H9 (cell line): Measurements from ENCODE around the gene ANXA4. TPM values are rescaled to one million over a fixed set of nuclear protein-coding genes. Genes with fewer than 3 reads are reported as not detected.
A peak's percentile ranks its signal among the peaks of the same experiment; 100 is the strongest.

Experiments used
- DNase-seq: peaks from one replicate; pipeline ENCODE4 v3.0.0-alpha.2; 2017
- H2AFZ ChIP-seq: one replicate; pipeline ENCODE4 v1.6.1; 2013; ENCODE audit warnings: mild to moderate bottlenecking, low read length, control low read depth, moderate library complexity
- H2AK5ac ChIP-seq: 2 replicates; pipeline ENCODE4 v1.6.1; 2013; ENCODE audit warnings: low read length, control low read depth, mixed read lengths; ENCODE audit not compliant: insufficient read length
- H2BK120ac ChIP-seq: one replicate; pipeline ENCODE4 v1.6.1; 2013; ENCODE audit warnings: low read depth, mild to moderate bottlenecking, low read length, control low read depth, inconsistent platforms; ENCODE audit not compliant: poor library complexity, severe bottlenecking
- H2BK12ac ChIP-seq: 2 replicates; pipeline ENCODE4 v1.6.1; 2013; ENCODE audit warnings: low read length, control low read depth, mixed read lengths, low read depth; ENCODE audit not compliant: insufficient read length
- H2BK15ac ChIP-seq: 2 replicates; pipeline ENCODE4 v1.6.1; 2013; ENCODE audit warnings: low read depth, low read length, control low read depth
- H2BK20ac ChIP-seq: one replicate; pipeline ENCODE4 v1.6.1; 2013; ENCODE audit warnings: low read depth, mild to moderate bottlenecking, low read length, control low read depth, inconsistent platforms; ENCODE audit not compliant: poor library complexity, severe bottlenecking
- H2BK5ac ChIP-seq: 2 replicates; pipeline ENCODE4 v1.6.1; 2013; ENCODE audit warnings: low read length, control low read depth, mixed read lengths; ENCODE audit not compliant: insufficient read length
- H3K14ac ChIP-seq: 2 replicates; pipeline ENCODE4 v1.6.1; 2013; ENCODE audit warnings: low read length, control low read depth; ENCODE audit not compliant: insufficient read depth
- H3K18ac ChIP-seq: 2 replicates; pipeline ENCODE4 v1.6.1; 2013; ENCODE audit warnings: low read depth, mild to moderate bottlenecking, mixed read lengths, low read length, control low read depth; ENCODE audit not compliant: insufficient read length
- H3K23ac ChIP-seq: 2 replicates; pipeline ENCODE4 v1.6.1; 2013; ENCODE audit warnings: low read length, control low read depth, mixed read lengths, low read depth; ENCODE audit not compliant: insufficient read length
- H3K23me2 ChIP-seq: 2 replicates; pipeline ENCODE4 v1.6.1; 2013; ENCODE audit warnings: low read depth, mild to moderate bottlenecking, mixed read lengths, low read length, control low read depth; ENCODE audit not compliant: insufficient read length, poor library complexity, severe bottlenecking
- H3K27ac ChIP-seq: 2 replicates; pipeline ENCODE4 v1.5.1; 2013; ENCODE audit warnings: low read length, control low read depth, mixed read lengths, low read depth; ENCODE audit not compliant: insufficient read length
- H3K27me3 ChIP-seq: 2 replicates; pipeline ENCODE4 v1.6.1; 2013; ENCODE audit warnings: low read length, control low read depth, inconsistent platforms; ENCODE audit not compliant: insufficient read depth
- H3K4ac ChIP-seq: 2 replicates; pipeline ENCODE4 v1.6.1; 2013; ENCODE audit warnings: low read depth, mild to moderate bottlenecking, control low read depth, inconsistent platforms, low read length, moderate library complexity
- H3K4me1 ChIP-seq: 2 replicates; pipeline ENCODE4 v1.6.1; 2013; ENCODE audit warnings: low read length, control low read depth, inconsistent platforms; ENCODE audit not compliant: insufficient read depth
- H3K4me2 ChIP-seq: 2 replicates; pipeline ENCODE4 v1.6.1; 2013; ENCODE audit warnings: low read length, control low read depth, mixed read lengths; ENCODE audit not compliant: insufficient read length, insufficient read depth
- H3K56ac ChIP-seq: 2 replicates; pipeline ENCODE4 v1.6.1; 2013; ENCODE audit warnings: low read depth, mild to moderate bottlenecking, mixed read lengths, low read length, control low read depth; ENCODE audit not compliant: insufficient read length
- H3K79me1 ChIP-seq: 2 replicates; pipeline ENCODE4 v1.6.1; 2013; ENCODE audit warnings: low read depth, mild to moderate bottlenecking, moderate library complexity, low read length, control low read depth, inconsistent platforms; ENCODE audit not compliant: insufficient read depth, poor library complexity, severe bottlenecking
- H3K79me2 ChIP-seq: 2 replicates; pipeline ENCODE4 v1.6.1; 2013; ENCODE audit warnings: low read length, control low read depth, inconsistent platforms; ENCODE audit not compliant: insufficient read depth
- H3K9ac ChIP-seq: 2 replicates; pipeline ENCODE4 v1.6.1; 2013; ENCODE audit warnings: low read length, control low read depth, mixed read lengths; ENCODE audit not compliant: insufficient read length; ENCODE audit errors: extremely low read depth
- H3K9me3 ChIP-seq: one replicate; pipeline ENCODE4 v1.6.1; 2013; ENCODE audit warnings: low read depth, low read length, inconsistent platforms; ENCODE audit not compliant: control insufficient read depth
- H3T11ph ChIP-seq: one replicate; pipeline ENCODE4 v1.6.1; 2013; ENCODE audit warnings: mild to moderate bottlenecking, low read length, control low read depth, inconsistent platforms
- H4K20me1 ChIP-seq: one replicate; pipeline ENCODE4 v1.6.1; 2013; ENCODE audit not compliant: control insufficient read depth, insufficient read length, insufficient read depth
- H4K5ac ChIP-seq: 2 replicates; pipeline ENCODE4 v1.6.1; 2013; ENCODE audit warnings: low read depth, mild to moderate bottlenecking, mixed read lengths, low read length, control low read depth; ENCODE audit not compliant: insufficient read length
- H4K8ac ChIP-seq: replicated peaks from 2 replicates; pipeline ENCODE4 v1.6.1; 2013; ENCODE audit warnings: low read length, control low read depth, mixed read lengths, low read depth; ENCODE audit not compliant: insufficient read length
- H4K91ac ChIP-seq: 2 replicates; pipeline ENCODE4 v1.6.1; 2013; ENCODE audit warnings: low read depth, mild to moderate bottlenecking, moderate library complexity, mixed read lengths, low read length, control low read depth; ENCODE audit not compliant: insufficient read length
- H3K27ac Mint-ChIP-seq, 3 experiments: 2 replicates in 2 of 3; 3 replicates in 1 of 3; pipeline ENCODE4 v1.8.0; 2020 to 2021; ENCODE audit warnings: mixed read lengths in 3 of 3, mild to moderate bottlenecking in 1 of 3, moderate library complexity in 1 of 3
- H3K27me3 Mint-ChIP-seq: 2 replicates; pipeline ENCODE4 v1.8.0; 2021; ENCODE audit warnings: low read depth, mild to moderate bottlenecking, moderate library complexity, mixed read lengths
- H3K36me3 Mint-ChIP-seq, 3 experiments: 2 replicates in 2 of 3; 3 replicates in 1 of 3; pipeline ENCODE4 v1.8.0; 2020 to 2021; ENCODE audit warnings: low read depth in 3 of 3, mixed read lengths in 3 of 3; ENCODE audit not compliant: insufficient read depth in 1 of 3
- H3K4me1 Mint-ChIP-seq, 2 experiments: 2 replicates each; pipeline ENCODE4 v1.8.0; 2020; ENCODE audit warnings: mixed read lengths in 2 of 2
- H3K4me3 Mint-ChIP-seq, 2 experiments: 2 replicates in 1 of 2; 3 replicates in 1 of 2; pipeline ENCODE4 v1.8.0; 2020 to 2021; ENCODE audit warnings: mild to moderate bottlenecking in 2 of 2, mixed read lengths in 2 of 2, moderate library complexity in 1 of 2
- H3K9me3 Mint-ChIP-seq, 2 experiments: 2 replicates in 1 of 2; 3 replicates in 1 of 2; pipeline ENCODE4 v1.8.0; 2020; ENCODE audit warnings: mild to moderate bottlenecking in 2 of 2, mixed read lengths in 2 of 2, moderate library complexity in 1 of 2
- CTCF ChIP-seq: fragments of 200-600 bp; sonication (generic); conservative IDR thresholded peaks from 3 replicates; pipeline ENCODE4 v1.8.0; 2021; ENCODE audit warnings: antibody characterized with exemption, mild to moderate bottlenecking
- WGBS: extraction: QIAGEN DNeasy Blood & Tissue Kit; methylation state at CpG from one replicate; pipeline ENCODE4 v1.1.7; 2013; ENCODE audit warnings: missing lambda C conversion rate, low lambda C conversion rate, mixed read lengths; ENCODE audit not compliant: insufficient read length; ENCODE audit errors: extremely low coverage; 5-methylcytosine and 5-hydroxymethylcytosine counted together
- total RNA-seq: library from RNA; stranded (reverse); gene quantifications from 2 replicates; pipeline ENCODE4 v1.2.1, GENCODE V29; 2021

The ANXA4 gene
- total RNA-seq, 1 experiment from 2014 or later, result 14.4 TPM

DNA sequence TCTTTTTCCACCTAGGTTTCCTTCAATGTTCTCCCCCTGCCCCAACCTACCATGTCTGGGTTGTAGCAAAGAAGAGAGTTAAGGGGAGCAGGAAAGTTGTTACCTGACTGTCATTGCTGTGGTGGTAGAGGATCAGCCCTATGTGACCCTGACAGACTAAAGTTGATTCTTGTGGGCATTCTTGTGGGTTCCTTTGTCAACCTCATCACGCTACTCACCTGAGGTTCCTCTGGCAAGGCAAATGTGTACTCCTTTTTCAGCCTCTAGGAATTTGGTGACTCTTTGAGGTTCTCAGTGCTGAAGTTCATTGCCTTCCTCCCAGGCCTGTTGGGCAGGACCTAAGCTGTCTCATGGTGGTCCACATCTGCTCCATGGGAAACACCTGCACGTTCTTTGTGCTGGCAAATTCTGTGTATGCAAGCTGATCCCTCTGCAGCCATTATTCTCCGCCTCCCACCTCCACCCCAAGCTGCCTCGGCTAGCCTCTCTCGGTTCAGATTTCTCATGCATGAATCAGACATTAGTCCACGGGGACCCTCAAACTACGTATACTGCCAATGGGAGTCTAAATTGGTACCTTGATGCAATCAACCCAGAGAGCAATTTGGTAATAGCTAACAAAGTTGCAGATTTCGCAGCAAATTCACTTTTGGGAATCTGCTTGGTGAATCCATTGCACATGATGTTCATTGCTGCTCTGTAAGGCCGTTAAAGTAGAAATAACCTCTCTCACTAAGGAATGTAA, 86.0 kb downstream of the ANXA4 start:
- H3K27ac Mint-ChIP-seq, result peak overlapping the region in 2 of 3 experiments; percentile 15 to 96; a peak in 3 of 7 replicates
- peaks cover 0 to 17% (median 6%) of the 10 kb centered on the region in 3 experiments; a peak in 3 of 7 replicates for H3K36me3 Mint-ChIP-seq
- Histone ChIP-seq H3K14ac (no peak overlapping the region), H2BK12ac (no peak overlapping the region), H2BK5ac (no peak overlapping the region), H3K9me3 (no peaks in the 10 kb centered on the region), H2BK15ac (no peak overlapping the region), H4K8ac (no peak overlapping the region), H3K27me3 (no peaks in the 10 kb centered on the region), H2AK5ac (no peak overlapping the region), H3K23ac (no peak overlapping the region), H2BK120ac (no peak overlapping the region), H3K9ac (no peak overlapping the region), H4K5ac (no peak overlapping the region), H3K27ac (no peak overlapping the region), H2AFZ (no peak overlapping the region), H4K91ac (no peak overlapping the region), H3K4me1 (no peaks in the 10 kb centered on the region), H2BK20ac (no peak overlapping the region), H4K20me1 (no peaks in the 10 kb centered on the region), H3K4ac (no peak overlapping the region), H3K23me2 (peaks cover 7% of the 10 kb centered on the region), H3T11ph (no peak overlapping the region), H3K79me1 (peaks cover under 1% of the 10 kb centered on the region), H3K56ac (no peak overlapping the region), H3K18ac (no peak overlapping the region), H3K79me2 (peaks cover 6% of the 10 kb centered on the region; the same call in 1 of the 2 replicates), H3K4me2 (no peak overlapping the region)
- H3K4me1 Mint-ChIP-seq, result peaks cover 19 to 22% of the 10 kb centered on the region in 2 experiments
- no peaks in the 10 kb centered on the region for H3K27me3 Mint-ChIP-seq
- H3K9me3 Mint-ChIP-seq, result no peaks in the 10 kb centered on the region
- no CpG with 5 or more reads among the region's 9 CpGs for WGBS
- DNase-seq, result no peak
- TF ChIP-seq CTCF, result no peak
- H3K4me3 Mint-ChIP-seq, result peak overlapping the region; percentile 92 to 93; a peak in 4 of 5 replicates
